ENCODE data around the gene TSPAN17.

Gene TSPAN17

GRCh38 chr5:176621661-176622079, 25.6 kb upstream of the TSPAN17 start:
- DNase-seq (ENCODE audit: low read depth in 2 of 2), result no peak

- no peak for DNase-seq (ENCODE audit: low read depth in 2 of 2)
Measured at GRCh38 chr5:176624142-176624541, 23.1 kb upstream of the TSPAN17 start.

GRCh38 chr5:176624938-176625337, 22.3 kb upstream of the TSPAN17 start:
- DNase-seq (ENCODE audit: low read depth in 2 of 2), result no peak

GRCh38 chr5:176625512-176625911, 21.8 kb upstream of the TSPAN17 start:
- no peak for DNase-seq (ENCODE audit: low read depth in 2 of 2)

- DNase-seq (ENCODE audit: low read depth in 2 of 2), result no peak
Measured at GRCh38 chr5:176625966-176626875, 21.1 kb upstream of the TSPAN17 start.

- DNase-seq (ENCODE audit: low read depth in 2 of 2), result no peak
Measured at GRCh38 chr5:176626876-176627236, 20.4 kb upstream of the TSPAN17 start.

GRCh38 chr5:176627582-176627981, 19.7 kb upstream of the TSPAN17 start:
- no peak for DNase-seq (ENCODE audit: low read depth in 2 of 2)

GRCh38 chr5:176628406-176629228, 18.7 kb upstream of the TSPAN17 start:
- no peak for DNase-seq (ENCODE audit: low read depth in 2 of 2)

GRCh38 chr5:176629317-176629852, 17.9 kb upstream of the TSPAN17 start:
- DNase-seq (ENCODE audit: low read depth in 2 of 2), result no peak

- DNase-seq (ENCODE audit: low read depth in 2 of 2), result peak in 1 of 2 donors; percentile 60
Measured at GRCh38 chr5:176629853-176630680, 17.2 kb upstream of the TSPAN17 start, which contains the start of the genes EIF4E1B and SNCB. Gene EIF4E1B, plus strand, starts transcription at chr5:176630675. Its CDS starts 12,113 bp downstream, at chr5:176642788. Gene SNCB, minus strand, starts transcription at chr5:176630534. Its CDS starts 880 bp downstream, at chr5:176629654.

GRCh38 chr5:176630681-176631222, 16.5 kb upstream of the TSPAN17 start:
- DNase-seq (ENCODE audit: low read depth in 2 of 2), result no peak

- DNase-seq (ENCODE audit: low read depth in 2 of 2), result no peak
Measured at GRCh38 chr5:176631383-176632200, 15.7 kb upstream of the TSPAN17 start.

GRCh38 chr5:176632745-176633144, 14.5 kb upstream of the TSPAN17 start:
- no peak for DNase-seq (ENCODE audit: low read depth in 2 of 2)

- DNase-seq (ENCODE audit: low read depth in 2 of 2), result no peak
Measured at GRCh38 chr5:176633598-176633997, 13.7 kb upstream of the TSPAN17 start.

- no peak for DNase-seq (ENCODE audit: low read depth in 2 of 2)
Measured at GRCh38 chr5:176636426-176636825, 10.9 kb upstream of the TSPAN17 start.

GRCh38 chr5:176637556-176637955, 9.7 kb upstream of the TSPAN17 start:
- DNase-seq (ENCODE audit: low read depth in 2 of 2), result no peak

- no peak for DNase-seq (ENCODE audit: low read depth in 2 of 2)
Measured at GRCh38 chr5:176638437-176638836, 8.8 kb upstream of the TSPAN17 start.

- no peak for DNase-seq (ENCODE audit: low read depth in 2 of 2)
Measured at GRCh38 chr5:176639208-176639607, 8.1 kb upstream of the TSPAN17 start.

- DNase-seq (ENCODE audit: low read depth in 2 of 2), result no peak
Measured at GRCh38 chr5:176639981-176640380, 7.3 kb upstream of the TSPAN17 start.

- no peak for DNase-seq (ENCODE audit: low read depth in 2 of 2)
Measured at GRCh38 chr5:176640616-176641015, 6.7 kb upstream of the TSPAN17 start.

All from stimulated activated CD4-positive, alpha-beta T cell treated with anti-CD3 and anti-CD28 coated beads, Interleukin-15, amount 100 ng/mL, for 48 hours (primary cell).